GM11168 (cell line): ENCODE measurements around the gene SLC22A14.
"Not testable (repeated sequence)": the region's sequence is repeated elsewhere in the genome, so short reads cannot be mapped to it uniquely, and the experiment has no call there.

ENCODE experiments used
- in situ Hi-C: fragments of 300-500 bp; cut with MboI; formaldehyde crosslinking; loops from one replicate; pipeline ENCODE4 v1.12.0; 2022; ENCODE audit warnings: low sequenced_read_pairs; ENCODE audit not compliant: unreplicated experiment

SLC22A14 gene

DNA sequence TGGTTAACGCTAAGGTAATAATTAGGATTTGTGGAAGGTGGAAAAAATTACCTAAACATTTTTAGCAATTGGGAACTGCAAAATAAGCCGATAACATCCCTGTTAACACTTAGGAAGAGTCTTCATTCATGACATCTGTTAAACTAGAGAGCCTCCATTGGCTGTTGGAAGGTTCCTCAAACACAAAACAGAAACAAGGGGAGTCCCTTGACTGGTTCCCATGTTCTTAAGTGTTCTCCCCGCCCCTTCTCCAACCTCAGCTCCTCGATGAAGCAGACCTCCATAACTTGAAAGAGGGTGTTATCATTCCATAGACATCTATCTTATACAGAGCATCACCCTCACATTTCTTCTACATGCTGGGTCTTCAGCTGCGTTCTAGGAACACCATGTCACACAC lies 14.0 kb upstream of the SLC22A14 start:
- in situ Hi-C loops: no loop called here

DNA sequence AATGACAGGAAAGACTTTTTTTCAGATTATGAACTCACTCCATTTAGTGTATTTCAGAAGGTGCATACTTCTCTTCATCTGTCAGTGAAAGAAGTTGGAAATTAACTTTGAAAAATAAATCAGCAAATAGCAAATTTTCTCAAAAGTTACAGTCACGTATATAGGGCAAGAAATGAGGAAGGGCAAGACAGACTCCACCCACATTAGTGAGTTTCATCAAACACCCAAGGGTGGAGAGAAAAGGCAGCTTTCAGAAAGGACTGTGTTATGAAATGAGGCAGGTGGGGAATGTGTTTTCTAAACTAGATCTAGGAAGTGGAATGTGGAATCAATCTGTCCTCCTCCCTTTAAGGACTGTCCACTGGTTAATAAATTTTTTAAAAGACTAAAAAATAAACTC lies 13.6 kb upstream of the SLC22A14 start:
- in situ Hi-C loops: no loop called here

DNA sequence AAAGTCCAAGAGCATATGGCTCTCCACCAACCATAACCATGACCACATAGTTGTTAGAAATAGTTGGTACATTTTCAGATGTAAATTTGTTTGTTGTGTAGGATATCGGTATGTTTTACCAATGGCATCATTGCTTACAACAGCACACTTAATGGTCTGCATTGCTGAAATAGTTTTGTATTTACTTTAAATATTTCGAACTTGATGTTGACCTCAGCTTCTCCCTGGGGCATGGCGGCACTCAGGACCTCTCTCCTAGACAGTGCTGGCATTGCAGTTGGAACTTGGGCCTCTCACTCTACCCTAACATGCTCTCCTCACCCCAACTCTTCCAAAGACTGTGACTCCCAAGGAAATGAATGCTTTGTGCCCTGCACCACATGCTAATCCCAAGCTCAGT lies 11.5 kb upstream of the SLC22A14 start:
- in situ Hi-C loops: no loop called here

DNA sequence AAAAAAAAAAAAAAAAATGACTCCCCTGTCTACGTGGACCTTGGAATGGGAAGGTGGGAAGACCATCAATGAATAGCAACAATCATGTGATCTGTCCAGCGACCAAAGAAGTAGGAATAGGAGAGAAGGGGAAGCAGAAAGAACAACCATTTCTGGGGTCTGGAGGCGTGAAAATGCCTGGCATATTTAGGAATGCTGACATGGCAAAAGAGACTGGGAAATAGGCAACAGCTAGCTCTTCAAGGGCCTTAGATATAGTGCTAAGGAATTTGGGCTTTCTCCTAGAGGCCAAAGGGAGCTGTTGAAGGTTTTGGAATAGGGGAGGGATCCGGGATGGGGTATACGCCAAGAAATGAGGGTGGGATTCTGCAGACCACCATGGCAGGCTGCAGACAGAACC lies 10.5 kb upstream of the SLC22A14 start:
- in situ Hi-C loops: no loop called here

DNA sequence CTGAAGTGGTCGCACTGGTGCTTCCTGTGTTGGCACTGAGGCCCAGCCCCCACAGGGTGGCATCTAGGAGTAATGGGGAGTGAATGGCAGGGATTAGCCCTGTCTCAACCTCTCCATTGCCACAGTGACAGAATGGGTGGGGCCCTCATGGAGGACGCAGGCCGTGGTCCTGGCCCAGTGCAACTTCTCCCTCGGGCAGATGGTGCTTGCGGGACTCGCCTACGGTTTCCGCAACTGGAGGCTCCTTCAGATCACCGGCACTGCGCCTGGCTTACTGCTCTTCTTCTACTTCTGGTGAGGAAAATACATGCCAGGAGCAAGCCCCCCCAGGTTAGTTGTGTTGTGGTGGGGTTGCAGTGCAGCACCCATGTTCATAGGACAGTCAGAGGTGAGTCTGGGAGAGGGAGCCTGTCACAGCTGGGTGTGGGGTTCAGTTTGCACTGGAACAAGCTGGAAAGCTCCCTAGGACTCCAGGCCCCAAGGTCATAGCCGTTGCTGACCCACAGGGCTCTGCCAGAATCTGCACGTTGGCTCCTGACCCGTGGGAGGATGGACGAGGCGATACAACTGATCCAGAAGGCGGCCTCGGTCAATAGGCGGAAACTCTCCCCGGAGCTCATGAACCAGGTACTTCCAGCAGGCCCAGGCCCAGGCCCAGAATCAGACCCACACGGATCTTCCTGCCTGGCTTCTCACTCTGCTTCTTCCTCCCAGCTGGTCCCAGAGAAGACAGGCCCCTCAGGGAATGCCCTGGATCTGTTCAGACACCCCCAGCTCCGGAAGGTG lies 7.0 kb upstream of the SLC22A14 start:
- in situ Hi-C loops: no loop called here

DNA sequence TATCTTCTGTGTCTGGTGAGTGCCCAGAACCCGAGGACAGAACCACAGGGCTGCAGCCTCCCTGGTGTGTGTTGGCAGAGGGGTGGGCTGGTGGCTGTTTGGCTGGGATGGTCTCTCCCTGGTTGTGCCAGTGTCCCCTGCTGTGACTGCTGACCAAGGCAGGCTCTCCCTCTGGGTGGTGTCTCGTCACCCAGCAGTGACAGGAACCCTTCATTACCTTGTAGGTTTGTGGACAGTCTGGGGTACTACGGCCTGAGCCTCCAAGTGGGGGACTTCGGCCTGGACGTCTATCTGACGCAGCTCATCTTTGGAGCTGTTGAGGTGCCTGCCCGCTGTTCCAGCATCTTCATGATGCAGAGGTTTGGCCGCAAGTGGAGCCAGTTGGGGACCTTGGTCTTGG lies 6.4 kb upstream of the SLC22A14 start:
- in situ Hi-C loops: no loop called here

DNA sequence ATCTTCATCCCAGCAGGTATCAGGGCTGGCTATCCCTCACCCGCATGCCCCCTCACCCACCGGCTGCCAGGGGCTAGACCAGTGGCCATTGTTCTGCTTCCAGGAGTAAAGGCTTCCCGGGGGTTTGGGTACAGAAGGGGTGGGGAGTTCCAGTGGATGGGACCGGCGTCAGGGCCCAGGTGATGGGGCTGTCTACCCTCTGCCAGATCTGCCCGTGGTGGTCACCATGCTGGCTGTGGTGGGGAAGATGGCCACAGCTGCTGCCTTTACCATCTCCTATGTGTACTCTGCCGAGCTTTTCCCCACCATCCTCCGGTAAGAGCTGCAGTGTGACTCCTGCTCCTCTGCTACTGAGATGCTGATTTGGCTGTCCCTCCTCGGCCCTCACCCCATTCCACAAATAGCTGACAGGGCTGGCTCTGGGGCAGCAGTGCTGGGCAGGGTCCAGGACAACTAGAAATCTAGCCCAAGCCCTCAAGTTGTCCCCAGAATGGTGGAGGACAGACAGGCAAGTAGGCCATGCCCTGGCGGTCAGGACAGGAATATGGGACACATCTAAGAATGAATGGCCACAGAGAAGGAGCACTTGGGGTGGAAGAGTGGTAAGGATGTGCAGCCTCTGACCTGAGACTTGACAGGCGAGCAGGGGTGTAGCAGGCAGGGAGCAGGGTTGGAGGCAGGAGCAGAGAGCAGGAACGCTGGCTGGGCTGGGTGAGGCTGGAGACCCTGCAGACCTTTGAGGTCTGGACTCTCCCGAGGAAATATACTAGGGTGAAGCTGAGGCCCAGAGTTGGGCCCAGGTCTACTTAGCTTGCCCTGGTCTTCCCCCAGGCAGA lies 5.8 kb upstream of the SLC22A14 start:
- in situ Hi-C loops: no loop called here

DNA sequence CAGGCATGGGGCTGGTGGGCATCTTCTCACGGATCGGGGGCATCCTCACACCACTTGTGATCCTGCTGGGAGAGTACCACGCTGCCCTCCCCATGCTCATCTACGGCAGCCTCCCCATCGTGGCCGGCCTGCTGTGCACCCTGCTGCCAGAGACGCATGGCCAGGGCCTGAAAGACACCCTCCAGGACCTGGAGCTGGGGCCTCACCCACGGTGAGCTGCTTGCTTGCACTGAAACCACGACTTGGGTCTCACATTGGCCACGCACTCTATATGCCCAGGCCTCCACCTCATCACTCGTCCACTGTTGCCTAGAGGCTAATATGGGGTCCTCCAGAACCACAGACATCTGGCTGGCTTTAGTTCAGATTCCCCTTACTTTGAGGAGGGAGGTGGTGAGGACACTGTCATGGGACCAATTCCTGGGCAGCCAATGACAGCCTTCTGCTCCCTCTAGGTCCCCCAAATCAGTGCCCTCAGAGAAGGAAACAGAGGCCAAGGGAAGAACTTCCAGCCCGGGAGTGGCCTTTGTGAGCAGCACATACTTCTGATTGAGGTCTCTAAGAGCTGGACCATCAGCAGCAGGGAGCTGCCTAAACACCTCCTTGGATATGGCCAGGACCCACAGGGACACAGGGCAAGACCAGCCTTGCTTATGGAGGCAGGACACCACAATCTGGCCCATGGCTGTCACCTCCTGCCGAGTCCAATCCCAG lies 5.0 kb upstream of the SLC22A14 start:
- in situ Hi-C loops: no loop called here

DNA sequence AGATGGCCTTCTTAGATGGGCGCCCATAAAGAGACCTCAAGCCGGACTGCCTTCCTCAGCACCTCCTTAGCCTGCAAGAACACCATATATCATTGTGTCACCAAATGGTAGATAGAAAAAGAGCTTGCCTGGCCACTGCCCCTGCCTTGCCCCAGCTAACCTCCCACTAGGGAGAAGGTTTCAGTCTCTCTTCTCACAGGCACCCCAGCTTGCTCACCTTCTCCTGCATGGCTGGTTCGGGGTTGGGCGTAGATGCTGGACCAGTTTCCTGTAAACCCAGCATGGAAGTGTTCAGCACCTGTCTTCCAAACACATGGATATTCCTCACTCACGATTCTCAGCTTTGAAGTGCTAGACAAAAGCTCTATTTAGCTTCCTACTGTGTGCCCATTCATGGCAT lies 3.3 kb upstream of the SLC22A14 start:
- in situ Hi-C loops: no loop called here

DNA sequence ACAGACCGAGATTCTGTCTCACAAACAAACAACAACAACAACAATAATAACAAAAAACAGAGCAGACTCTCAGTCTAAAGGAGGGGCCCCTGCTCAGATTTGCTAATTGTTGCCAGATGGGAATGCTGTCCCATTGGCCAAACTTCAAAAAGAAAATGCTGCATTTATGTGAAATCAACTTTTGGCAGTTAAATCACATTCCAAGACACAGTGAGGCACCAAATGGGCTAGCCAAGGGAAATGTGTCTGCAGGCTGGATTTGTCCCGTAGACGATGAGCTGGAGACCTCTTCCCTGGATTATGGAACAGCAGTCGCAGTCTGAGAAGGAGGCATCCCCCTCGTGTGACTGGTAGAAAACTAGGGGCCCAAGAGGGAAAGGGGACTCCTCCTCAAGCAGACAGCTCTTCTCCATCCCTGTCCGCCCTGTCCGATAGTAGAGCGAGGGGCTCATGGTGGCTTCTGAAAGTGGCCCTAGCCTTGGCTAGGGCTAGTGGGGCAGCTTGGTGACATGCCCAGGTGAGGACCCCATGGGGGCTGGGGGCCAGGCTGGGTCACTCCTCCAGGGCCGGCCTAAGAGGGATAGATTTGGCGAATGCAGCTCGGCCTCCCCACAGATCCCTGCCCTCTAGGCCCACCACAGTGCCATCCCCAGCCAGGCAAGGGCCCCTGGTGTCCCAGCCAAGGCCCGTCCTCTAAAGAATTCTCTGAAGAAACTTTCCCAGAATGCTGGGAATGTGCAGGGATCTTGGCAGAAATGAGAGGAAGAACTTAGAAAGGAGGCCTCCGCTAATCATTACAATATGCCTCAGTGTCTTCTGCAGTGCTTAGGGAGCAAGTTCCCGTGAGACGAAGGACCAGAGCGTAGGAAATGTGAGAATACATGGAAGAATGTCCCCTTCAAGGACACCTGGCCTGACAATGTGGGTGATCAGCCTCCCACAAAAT lies 2.0 kb downstream of the SLC22A14 start:
- in situ Hi-C loops: no loop called here

DNA sequence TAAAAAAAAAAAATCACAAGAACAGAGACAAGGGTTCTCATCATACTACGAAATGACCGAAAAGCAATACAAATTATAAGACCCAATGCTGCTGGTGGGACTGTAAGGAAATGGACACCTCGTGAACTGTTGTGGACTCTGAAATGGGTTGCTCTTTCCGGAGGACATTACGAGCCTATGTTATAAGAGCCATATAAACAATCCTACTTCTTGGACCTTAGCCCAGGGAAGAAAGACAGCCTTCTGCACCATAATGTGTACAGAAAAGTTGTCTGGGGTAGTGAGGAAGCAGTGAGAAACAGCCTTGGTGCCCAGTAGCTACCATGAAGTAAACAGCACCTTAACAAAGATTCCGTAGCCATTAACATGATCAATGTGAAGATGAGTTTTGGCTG lies 2.7 kb downstream of the SLC22A14 start:
- in situ Hi-C loops: no loop called here

DNA sequence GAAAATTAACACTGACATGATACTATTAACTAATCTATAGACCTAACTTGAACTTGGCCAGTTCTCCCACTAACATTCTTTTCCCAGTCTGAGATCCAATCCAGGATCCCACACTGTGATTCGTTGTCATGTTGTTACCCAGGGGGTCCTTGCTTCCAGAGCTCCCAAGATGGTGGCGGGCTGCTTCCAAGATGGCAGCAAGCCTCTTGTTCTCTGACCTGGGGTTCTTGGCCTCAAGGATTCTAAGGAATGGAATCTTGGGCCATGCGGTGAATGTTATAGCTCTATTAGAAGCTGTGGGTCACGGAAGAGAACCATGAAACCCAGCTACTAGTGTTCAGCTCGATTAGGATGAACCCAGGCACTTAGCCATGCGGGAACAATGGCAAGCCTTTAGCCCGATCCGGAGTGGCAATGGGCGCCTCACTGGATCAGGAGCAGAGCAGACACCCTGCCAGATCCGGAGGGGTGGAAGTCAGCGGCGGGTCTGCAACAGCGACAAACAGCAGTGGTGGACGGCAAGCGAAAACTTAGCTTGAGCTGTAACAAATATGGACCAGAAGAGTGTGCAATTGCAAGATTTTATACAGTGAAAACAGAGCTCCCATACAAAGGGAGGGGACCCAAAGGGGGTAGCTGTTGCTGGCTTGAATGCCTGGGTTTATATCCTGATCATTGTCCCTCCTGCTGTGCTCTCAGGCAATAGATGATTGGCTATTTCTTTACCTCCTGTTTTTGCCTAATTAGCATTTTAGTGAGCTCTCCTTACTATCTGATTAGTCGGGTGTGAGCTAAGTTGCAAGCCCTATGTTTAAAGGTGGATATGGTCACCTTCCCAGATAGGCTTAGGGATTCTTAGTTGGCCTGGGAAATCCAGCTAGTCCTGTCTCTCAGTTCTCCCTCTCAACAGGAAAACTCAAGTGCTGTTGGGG lies 7.5 kb downstream of the SLC22A14 start:
- in situ Hi-C loops: not testable (repeated sequence)

DNA sequence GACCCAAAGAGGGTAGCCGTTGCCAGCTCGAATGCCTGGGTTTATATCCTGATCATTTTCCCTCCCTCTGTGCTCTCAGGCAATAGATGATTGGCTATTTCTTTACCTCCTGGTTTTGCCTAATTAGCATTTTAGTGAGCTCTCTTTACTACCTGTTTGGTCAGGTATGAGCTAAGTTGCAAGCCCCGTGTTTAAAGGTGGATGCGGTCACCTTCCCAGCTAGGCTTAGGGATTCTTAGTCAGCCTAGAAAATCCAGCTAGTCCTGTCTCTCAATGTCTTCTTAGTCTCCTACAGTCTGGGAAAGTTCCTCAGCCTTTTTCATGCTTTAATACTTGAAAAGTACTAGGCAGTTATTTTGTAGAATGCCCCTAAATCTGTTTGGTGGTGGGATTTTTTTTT lies 15.0 kb downstream of the SLC22A14 start:
- in situ Hi-C loops: not testable (repeated sequence)

DNA sequence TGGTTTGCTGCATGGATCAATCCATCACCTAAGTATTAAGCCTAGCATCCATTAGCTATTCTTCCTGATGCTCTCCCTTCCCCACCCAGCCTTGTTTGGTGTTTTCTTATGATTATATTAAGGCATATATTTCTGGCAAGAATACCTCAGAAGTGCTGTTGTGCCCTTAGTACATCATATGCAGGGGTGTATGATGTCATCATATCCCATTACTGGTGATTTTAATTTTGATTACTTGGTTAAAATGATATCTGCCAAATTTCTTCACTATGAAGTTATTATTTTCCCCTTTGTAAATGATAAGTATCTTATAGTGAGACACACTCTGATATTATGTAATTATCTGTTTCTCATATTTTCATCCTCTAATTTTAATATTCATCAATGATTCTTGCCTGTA lies 15.4 kb downstream of the SLC22A14 start:
- in situ Hi-C loops: no loop called here

DNA sequence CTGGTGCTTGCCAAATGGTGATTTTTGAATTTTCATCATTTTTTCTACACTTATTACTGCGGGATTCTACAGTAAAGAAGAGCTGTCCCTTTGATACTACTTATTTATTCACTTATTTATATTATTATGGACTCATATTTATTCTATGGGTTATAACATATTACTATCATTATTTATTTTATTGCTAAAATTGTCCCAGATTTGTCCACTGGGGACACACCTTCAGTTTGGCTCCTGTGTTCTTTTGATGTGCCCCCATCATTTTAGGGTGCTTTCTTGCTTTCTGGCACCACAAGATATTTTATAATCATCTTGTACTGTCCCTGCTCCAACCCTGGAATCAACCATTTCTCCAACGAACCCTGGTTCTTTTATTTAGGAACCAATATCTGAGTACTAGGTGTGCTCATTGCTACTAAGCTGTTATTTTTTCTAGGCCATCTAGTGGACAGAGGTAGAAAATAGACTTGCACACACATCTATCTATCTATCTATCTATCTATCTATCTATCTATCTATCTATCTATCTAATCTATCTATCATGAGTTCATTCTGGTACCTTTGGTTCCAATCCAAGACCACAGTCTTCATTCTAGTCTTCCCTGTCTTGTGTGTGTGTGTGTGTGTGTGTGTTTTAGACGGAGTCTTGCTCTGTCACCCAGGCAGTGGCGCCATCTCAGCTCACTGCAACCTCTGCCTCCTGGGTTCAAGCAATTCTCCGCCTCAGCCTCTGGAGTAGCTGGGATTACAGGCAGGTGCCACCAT lies 16.0 kb downstream of the SLC22A14 start:
- in situ Hi-C loops: no loop called here

DNA sequence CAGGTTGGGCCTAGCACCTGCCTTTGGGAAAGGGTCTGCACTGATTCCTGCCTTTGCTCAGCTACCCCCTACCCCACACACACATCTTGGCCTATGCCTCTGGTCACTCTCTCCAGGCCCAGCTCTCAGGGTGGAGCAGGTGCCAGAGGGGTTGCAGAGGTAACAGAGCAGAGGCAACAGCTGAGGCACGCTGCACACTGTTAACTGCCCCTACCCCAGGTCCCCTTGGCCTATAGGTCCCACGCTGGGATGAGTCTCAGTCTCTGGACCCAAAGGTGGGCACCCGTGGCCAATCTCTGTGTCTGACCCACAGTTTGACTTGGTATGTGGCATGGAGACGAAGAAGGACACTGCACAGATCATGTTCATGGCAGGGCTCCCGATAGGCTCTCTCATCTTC lies 24.8 kb downstream of the SLC22A14 start:
- in situ Hi-C loops: no loop called here

DNA sequence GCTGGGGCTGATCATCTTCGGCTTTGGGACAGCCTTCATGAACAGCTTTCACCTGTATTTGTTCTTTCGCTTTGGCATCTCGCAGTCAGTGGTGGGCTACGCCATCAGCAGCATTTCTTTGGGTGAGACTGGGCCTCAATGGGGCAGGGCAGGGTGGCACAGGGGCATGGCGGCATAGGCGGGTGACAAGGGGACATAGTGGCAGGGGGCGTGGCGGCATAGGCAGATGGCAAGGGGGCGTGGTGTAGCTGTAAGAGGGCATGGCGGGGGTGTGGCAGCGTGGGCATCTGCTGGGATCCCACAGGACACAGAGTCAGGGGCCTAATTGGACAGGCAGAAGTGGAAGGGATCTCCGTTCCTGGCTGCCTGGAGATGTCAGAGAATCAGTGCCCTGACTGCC lies 25.5 kb downstream of the SLC22A14 start:
- in situ Hi-C loops: no loop called here

DNA sequence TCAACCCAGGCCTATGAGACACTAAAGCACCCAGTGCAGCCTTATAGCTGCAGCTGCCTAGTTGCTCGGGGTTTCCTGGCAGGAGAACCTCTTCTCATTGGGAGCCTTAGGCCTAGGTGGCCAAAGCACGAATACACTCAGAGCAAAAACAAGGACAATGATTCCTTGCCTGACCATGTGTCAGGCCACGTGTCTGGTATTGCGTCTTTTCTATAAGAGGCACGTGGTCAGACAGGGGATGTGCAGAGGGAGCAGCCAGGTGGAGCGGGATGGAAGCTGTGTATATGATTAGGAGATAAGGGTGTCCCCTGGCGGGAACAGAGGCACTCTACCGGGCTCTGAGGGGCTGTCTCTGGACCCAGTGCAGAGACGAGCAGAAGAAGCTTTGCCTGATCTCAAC lies 26.4 kb downstream of the SLC22A14 start:
- in situ Hi-C loops: no loop called here
